GM18861 (cell line): Measurements from ENCODE around the gene UBTD1.

Experiments
- ATAC-seq: cut with Tn5 transposase; IDR thresholded peaks from one replicate; pipeline ENCODE4 v1.9.1; 2021; ENCODE audit not compliant: unreplicated experiment

Gene UBTD1

DNA sequence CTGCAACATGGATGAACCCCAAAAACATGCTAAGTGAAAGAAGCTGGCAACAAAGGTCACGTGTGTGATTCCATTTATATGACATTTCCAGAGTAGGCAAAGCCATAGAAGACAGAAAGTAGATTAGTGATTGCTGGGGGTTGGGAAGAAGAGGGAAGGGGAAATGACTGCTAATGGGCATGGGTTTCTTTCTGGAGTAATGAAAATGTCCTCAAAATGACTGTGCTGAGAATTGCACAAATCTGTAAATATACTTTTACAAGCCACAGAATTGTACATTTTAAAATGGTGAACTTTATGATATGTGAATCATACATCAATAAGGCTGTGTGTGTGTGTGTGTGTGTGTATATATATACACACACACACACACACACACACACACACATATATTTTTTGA is 16.3 kb upstream of the UBTD1 start:
- ATAC-seq = no peak

DNA sequence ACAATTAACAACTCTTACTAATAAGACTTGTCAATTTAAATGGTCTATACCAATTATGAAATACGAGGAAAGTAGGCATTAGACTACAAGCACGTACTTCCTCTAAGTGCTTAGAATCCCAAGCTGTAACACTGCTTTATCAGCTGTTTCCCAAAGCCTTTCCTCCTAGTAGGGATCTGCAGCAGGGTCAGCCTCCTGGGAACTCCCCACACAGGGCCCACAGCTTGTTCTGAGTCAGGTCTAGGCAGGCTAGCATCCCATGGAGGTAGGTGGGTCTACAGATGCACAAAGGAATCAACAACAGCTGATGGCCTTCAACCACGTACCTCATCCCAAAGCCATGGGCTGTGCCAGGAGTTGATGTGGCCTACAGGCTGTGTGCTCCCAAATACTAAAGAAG is 15.2 kb upstream of the UBTD1 start:
- ATAC-seq = no peak

DNA sequence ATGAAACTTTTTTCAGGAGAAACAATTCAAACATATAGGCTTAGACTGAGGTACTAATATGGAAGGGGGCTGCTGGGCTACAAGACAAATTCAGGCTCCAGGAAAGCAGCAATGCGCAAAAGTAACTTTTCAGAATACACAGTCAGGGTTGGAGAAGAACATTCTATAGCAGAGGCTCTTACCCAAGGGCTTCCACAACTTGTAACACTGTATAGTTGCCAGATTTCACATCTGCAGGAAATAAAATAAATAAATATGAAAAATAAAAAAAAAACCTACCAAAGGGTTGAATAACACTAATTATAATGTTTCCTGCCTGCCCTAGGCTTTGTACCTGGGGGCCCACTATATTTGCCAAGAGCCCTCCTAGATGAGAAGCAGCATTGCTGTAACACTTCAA is 14.8 kb upstream of the UBTD1 start:
- ATAC-seq = no peak

DNA sequence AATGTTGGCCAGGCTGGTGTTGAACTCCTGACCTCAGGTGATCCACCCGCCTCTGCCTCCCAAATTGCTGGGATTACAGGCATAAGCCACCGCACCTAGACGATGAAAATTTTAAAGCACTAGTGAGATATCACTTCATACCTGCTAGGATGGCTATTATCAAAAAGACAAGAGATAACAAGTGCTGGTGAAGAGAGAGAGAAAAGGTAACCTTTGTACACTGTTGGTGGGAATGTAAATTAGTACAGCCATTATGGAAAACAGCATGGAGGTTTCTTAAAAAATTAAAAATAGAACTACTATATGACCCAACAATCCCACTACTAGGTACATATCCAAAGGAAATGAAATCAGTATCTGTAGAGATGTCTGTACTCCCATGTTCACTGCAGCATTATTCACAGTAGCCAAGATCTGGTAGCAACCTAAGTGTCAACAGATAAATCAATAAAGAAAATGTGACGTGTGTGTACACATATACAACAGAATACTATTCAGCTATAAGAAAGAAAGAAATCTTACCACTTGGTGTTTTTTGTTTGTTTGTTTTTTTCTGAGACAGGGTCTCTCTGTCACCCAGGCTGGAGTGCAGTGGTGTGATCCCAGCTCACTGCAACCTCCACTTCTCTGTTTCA is 13.0 kb upstream of the UBTD1 start:
- no peak for ATAC-seq

DNA sequence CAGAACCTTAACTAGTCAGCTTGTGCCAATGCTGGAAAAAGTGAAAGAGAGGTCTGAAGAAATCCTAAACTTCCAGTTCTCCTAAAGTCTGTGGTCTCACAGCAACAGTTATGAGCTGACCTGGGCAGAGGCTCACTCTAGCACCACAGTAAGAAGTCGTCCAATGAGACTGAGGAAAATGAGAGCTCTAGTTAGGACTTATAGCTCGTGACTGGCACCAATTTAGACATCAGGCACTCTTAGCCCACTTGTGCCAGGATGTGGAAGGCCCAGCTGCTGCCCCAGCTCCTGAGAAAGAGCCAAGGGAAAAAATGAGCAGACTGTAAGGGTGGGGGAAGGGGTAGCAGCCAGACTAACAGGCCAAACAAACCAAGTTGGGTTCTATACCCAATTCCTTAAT is 8.1 kb upstream of the UBTD1 start:
- ATAC-seq = no peak

DNA sequence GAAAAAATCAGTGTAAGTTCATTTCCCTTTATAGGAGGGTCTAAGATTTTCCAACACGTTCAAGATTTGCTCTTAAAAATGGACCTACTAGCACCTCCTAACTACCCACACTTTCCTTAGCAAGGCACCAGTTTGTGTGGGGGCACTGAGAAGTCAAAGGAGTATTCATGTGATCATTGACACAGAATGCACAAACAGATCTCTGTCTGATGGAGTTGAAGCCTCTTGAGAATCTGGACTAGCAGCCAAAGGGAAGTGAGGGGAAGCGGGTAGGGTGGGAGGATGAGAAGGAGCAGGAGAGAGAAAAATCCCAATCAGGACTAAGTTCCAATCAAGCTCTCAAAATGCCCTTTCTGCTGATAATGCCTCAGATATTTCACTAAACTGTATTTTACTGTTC is 4.6 kb upstream of the UBTD1 start:
- no peak for ATAC-seq

DNA sequence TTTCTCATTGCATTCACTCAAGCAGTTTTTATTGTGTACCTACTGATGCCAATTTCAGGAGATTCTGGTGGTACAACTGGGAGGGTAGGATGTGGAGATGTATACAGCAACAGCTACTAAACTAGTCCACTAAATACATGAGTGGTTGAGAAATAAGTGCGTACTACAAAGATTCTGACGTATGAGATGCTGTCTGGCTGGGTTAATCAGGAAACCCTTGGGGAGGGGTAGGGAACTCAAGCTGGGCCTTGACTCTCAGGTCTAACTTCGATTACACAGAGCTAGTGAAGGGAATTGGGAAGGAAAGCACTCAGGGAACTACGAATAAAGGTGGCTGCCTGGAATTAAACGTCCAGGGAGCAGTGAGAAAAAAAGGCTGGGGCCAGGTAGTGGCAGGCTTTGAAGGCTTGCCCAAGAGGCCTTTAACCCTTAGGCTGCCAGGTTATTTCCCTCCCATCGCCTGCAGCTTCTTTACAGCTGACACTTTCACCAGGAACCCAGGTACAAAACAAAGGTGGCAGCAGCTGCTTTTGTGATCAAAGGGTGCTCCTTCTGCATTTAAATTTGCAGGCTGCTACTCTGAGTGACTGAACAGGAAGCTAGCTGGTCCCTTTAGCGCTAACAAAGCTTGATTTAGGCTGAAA is 3.7 kb upstream of the UBTD1 start:
- no peak for ATAC-seq

DNA sequence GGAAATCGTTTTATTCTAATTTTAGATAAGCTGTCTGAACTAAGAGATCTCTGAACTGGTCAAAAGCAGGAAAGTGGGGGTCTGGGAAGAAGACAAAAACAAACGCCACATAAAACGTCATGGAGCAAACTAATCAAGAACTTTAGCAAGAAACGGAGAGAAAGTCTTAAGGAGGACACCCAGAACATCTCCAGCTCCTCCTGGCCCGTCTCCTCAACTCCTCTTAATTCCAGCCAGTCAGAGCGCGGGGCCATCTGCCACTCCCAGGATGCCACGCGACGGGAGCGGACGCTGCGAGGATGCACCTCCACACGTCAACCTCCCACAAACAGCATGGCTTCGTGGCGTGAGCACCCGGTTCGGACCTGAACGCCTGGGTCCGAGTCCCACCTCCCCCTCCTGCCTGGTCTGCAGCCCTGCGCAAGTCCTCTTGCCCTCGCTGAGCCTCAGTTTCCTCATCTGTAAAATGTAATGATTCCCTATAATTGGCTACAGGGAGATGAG is 1.1 kb upstream of the UBTD1 start:
- ATAC-seq = peak; percentile 22

DNA sequence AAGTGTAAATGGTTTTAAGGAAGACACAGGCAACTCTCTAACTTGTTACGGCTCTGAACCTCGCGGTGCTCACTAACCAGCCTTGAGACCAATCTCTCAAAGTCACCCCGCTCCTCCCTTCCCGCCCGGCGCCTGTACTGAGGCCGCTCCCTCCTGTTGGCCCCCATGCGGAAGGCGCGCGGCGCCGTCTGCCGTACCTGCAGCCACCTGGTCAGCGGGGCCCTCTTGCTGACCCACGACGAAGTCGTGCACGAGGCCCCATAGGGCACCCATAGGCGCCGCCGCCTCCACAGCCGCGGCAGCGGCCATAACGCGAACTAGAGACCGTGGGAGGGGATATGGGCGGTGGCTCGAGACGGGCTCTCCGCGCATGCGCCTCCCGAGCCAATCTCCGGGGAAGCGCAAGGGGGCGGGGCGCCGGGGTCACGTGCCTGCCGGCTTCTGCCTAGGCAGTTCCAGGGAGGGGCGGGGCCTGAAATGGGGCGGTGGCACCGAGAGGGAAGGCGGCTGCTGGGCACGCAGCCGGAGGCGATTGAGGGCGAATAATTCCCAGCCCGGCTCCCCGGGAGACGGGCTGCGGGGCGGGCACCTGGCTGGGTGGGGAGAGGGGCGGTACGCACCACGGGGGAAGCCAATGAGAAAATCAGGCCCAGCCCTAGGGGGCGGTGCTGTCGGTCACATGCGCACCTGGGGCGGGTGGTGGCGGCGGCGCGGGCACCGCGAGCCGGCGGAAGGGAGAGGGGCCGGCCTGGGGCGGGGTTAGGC is 466 bp upstream of the UBTD1 start, which contains the start of gene MMS19:
MMS19 (minus strand) TSS at position 347 of the 765 bp plus-strand sequence; CDS start at position 309, 38 bp downstream.
- peak; percentile 80 for ATAC-seq

DNA sequence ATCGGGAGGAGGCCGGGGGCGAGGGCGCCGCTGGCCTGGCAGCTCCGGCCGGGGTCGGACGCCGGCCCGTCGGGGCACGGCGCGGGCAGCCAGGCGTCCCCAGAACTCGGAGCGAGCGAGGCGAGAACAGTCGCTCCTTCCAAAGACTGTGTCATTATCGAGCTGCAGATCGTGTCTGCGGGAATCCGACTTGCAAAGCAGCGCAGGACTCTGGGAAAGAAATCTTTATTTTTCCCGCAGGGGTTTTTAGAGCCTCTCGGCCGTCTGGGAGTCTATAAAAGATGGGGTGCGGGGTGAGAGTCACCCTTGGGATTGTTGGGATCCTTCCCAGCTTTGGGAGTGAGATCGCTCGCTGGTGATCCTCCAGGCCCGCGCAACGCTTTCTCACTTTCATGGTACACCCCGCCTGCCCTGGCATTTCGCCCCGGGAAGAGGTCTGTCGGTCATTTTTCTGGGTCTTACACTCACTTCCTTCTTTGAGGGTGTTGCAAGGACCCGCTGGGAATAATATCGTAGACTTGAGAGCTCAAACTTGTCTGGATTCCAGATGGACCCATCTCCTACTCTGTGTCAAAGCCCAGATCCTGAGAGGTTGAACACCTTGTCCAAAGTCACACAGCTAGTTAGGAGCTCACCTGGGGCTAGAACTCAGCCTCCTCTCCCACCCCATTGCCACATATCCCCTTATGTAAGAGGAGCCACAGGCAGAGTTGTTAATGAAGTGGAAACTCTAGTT is 1.0 kb downstream of the UBTD1 start:
- no peak for ATAC-seq

DNA sequence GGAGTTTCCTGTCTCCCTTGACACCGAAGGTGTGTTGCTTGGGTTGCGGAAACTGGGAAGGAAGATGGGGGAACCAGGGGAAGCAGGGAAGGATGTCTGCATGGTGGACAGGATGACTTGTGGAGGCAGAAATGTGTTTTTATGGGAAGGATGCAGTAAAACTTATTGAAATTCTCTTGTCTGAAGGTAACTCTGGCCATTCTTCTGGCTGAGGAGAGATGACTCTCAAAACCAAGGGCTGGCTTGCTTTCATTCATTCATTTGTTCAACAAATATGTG is 1.5 kb downstream of the UBTD1 start:
- ATAC-seq = no peak

DNA sequence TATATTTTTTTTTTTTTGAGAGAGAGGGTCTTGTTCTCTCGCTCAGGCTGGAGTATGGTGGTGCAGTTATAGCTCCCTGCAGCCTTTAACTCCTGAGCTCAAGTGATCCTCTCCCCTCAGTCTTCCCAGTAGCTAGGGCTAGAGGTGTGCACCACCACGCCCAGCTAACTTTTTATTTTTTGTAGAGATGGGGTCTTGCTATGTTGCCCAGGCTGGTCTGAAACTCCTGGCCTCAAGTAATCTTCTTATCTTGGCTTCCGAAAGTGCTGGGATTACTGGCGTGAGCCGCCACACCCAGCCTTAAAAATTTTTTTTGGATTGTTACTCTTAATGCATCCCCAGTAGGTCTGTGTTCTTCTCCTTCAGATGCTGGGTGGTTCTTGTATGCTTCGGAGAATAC is 4.2 kb downstream of the UBTD1 start:
- ATAC-seq = no peak

DNA sequence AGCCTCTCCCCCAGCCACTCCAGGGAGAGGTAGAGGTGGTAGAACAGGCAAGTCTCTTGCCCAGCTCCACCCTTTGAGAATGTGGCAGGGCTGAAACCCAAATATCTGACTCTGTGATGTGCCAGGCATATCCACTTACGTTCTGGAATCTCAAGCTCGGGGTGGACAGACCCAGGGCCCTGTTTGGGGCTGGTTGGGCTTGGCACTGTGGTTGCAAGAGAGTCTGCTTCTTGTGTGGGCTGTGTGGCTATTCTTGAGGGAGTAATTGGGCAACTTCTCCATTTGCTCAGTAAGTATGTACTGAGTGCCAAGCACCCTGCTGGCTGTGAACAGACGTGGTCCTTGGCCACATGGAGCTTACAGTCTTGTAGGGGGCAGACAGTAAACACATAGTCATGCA is 4.7 kb downstream of the UBTD1 start:
- ATAC-seq = no peak

DNA sequence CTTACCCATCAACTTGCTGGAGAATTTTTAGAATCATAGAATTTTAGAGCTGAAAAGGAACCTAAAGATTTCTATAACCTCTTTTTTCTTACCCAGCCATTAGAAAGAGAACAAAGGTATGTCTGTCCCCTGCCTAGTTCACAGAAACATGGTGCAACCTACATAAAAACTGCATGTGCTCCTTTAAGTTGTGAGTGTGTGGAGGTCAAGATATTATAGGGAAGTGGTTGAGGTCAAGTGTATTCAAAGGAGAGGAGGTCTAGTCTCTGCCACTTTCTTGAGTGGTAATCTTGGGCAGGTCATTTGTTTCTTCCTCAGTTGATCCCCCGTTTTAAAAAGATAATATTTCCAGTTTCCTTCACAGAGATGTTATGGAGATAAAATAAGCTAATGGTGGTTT is 6.4 kb downstream of the UBTD1 start:
- no peak for ATAC-seq

DNA sequence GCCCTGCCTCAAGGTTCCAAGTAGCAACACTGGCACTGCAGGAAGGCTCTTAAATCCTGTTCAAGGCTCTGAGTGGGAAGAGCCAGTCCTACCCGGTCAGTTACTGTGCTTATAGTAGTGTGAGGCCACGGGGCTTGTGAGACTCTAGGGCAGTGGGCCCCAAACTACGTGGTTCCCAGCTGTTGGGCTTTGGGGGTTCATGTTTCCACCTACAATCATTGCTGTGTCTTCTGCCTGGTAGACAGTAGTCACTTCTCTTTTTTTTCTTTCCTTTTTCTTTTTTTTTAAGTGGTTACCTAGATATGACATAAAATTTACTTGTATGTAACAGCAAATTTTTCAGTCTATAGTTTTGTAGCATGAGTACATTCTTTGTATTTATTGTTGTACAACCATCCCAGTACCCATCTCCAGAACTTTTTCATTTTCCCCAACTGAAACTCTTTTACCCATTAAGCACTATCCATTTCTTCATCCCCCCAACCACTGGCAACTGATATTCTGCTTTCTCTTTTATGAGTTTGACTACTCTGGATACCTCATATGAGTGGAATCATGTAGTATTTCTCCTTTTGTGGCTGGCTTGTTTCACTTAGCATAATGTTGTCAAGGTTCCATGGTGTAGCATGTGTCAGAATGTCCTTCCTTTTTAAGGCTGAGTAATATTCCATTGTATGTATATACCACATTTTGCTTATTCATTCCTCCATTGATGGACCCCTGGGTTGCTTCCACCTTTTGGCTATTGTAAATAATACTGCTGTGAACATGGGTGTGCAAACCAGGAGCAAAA is 7.7 kb downstream of the UBTD1 start:
- no peak for ATAC-seq

DNA sequence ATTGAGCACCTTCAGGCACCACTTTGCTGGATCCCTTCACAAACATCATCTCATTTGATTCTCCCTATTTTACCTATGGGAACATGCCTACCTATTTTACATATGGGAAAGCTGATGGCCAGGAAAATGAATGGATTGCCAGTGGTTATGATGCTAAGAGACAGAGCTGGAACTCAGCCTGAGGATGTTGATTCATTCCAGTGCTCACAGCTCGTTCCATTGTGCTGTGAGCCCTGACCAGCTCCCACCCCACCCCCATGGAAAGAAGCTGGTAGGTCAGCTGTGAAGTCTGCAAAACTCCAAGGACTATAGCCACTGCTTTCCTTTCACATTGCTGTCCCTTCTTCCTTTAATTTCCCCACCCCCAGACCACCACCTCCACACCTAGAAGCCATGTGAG is 9.6 kb downstream of the UBTD1 start:
- no peak for ATAC-seq

DNA sequence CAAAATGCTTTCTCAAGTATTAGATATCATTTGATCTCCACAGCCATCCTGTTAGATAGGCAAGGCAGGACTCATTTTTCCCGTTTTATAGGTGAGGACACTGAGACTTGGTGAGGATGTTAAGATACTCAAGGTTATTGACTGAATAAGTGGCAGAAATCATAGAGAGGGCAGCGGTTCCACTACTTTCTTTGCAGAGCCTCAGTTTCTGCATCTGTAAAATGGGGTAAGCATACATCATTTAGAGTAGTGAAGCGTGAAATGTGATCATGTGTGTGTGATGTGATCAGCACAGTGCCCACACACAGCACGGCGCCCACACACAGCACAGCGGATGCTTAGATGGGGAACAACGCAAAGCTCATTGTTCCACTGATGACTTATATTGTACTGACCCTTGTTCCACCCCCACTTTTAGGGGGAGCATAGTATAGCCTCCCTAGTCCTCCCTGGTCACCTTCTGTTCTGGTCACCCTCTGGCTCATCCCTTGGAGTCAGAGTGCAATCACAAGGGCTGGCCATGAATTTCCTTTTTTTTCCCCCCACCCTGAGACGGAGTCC is 10.5 kb downstream of the UBTD1 start:
- no peak for ATAC-seq

DNA sequence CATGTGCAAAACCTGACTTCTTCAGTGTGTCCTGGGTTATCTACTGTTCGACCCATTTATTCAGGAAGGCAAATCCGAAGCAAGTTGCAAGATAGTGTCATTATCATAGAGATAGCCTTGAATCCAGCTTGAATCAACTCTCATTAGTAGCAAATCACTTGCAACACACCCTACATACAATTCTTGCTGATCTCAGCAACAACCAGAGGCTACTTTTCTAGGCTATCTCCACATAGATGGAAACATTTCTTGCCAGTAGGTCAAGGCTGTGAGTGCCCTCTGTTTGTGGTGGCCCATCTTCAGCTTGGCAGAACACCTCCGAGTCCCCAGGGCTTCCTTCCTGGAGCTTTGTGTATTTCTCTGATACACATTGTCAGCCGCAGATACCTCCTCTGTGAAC is 12.0 kb downstream of the UBTD1 start:
- no peak for ATAC-seq

DNA sequence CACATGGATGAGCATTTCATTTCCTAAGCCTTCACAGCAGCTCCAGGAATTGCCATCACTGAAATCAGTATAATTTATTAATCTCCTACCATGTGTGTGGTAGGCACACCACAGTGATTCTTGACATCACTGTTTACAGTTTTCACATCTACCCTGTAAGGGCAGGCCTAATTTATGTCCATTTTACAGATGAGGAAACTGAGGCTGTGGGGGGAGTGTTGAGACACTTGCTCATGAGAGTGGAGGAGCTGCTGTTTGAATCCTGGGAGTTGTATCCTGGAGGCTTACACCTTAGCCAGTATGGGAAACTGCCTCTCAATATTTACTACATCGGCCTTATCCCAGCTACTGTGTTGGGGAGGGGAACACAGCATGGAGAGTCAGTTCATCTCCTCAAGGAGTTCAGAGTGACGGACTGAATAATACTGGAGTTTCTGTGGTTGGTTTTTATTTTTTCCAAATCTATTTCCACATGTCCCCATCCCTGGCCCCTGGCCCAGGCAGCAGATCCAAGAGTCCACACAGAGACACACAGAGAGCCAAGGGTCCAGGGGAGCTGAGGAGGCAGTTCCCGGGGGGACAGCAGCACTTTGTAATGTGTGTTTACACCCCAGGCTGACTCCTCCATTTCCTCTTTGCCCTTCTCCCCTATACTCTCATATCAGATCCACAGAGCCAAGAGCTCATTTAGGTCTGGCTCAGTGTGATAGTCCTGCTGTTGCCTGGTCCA is 13.2 kb downstream of the UBTD1 start:
- ATAC-seq = no peak

DNA sequence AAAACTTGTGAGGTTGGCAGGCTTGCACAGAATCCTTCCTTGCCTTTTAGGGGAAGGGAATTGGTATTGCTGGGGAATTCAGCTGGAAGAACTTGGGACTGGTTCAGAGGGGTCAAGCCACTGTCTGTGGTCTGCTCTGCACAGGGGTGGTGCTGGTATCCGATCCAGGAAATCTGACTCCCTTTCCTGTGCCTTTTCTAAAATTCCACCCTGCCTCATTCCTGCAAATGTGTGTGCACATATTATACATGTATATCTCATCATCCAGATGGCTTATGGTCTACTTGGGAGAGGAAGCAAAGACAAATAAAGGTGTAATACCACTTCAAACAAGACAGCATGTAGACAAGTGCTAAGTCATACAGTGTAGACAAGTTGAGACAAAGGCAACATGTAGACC is 14.3 kb downstream of the UBTD1 start:
- no peak for ATAC-seq
